GM12865 (cell line): ENCODE data around the gene ESYT2.
A peak's percentile ranks its signal among the peaks of the same experiment; 100 is the strongest.
"Not testable (repeated sequence)": the region's sequence is repeated elsewhere in the genome, so short reads cannot be mapped to it uniquely, and the experiment has no call there.

Experiments
- DNase-seq: peaks from one replicate; pipeline ENCODE4 v3.0.0; 2010; ENCODE audit warnings: low read depth
- H3K4me3 ChIP-seq: 2 replicates; pipeline ENCODE4 v1.5.1; 2011; ENCODE audit warnings: mild to moderate bottlenecking, low read depth, low read length, control low read depth
- TF ChIP-seq, protein P1 (sequence below): IDR thresholded peaks from 2 replicates; pipeline ENCODE4 v1.5.1; 2011; ENCODE audit warnings: low read length, control low read depth, low read depth, inconsistent platforms; ENCODE audit not compliant: insufficient read depth; ENCODE audit errors: missing control alignments

The ESYT2 gene

DNA sequence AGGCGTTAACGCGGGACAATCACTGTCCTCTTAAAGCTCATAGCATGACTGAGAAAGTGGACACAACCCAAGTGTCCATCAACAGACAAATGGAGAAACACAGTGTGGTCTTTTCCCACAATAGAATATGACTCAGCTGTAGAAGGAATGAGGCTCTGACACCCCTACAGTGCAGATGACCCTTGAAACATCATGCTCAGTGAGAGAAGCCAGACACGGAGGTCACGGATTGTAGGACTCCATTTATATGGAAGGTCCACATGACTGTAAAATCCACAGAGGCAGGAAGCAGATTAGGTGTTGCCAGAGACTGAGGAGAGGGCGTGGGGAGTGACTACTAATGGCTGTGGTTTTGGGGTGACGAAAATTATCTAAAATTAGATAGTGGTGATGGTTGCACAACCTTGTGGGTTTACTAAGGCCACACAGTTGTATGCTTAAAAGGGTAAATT, 118.6 kb downstream of the ESYT2 start:
- H3K4me3 ChIP-seq = no peak overlapping the region
- DNase-seq = peak; percentile 37
- TF ChIP-seq, protein P1, sequence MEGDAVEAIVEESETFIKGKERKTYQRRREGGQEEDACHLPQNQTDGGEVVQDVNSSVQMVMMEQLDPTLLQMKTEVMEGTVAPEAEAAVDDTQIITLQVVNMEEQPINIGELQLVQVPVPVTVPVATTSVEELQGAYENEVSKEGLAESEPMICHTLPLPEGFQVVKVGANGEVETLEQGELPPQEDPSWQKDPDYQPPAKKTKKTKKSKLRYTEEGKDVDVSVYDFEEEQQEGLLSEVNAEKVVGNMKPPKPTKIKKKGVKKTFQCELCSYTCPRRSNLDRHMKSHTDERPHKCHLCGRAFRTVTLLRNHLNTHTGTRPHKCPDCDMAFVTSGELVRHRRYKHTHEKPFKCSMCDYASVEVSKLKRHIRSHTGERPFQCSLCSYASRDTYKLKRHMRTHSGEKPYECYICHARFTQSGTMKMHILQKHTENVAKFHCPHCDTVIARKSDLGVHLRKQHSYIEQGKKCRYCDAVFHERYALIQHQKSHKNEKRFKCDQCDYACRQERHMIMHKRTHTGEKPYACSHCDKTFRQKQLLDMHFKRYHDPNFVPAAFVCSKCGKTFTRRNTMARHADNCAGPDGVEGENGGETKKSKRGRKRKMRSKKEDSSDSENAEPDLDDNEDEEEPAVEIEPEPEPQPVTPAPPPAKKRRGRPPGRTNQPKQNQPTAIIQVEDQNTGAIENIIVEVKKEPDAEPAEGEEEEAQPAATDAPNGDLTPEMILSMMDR = no peak

DNA sequence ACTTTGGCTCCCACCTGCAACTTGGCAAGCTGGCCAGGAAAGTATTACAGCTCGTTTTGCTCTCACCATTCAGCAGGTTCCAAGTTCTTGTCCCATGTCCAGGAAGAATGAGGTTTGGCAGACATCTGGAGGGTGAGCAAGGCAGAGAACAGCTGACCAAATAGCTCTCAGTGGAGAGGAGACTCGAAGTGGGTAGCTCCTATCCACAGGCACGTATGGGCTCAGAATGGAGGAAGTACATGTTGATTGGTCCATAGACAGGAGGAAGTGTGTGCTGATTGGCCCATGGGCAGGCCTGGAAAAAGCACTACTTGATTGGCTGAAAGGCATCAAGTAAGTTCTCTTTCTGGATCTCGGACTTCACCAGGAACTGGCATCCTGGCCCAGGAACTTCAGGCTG, 121.7 kb downstream of the ESYT2 start:
- no peak for DNase-seq
- H3K4me3 ChIP-seq = no peak overlapping the region
- TF ChIP-seq, protein P1 = no peak

DNA sequence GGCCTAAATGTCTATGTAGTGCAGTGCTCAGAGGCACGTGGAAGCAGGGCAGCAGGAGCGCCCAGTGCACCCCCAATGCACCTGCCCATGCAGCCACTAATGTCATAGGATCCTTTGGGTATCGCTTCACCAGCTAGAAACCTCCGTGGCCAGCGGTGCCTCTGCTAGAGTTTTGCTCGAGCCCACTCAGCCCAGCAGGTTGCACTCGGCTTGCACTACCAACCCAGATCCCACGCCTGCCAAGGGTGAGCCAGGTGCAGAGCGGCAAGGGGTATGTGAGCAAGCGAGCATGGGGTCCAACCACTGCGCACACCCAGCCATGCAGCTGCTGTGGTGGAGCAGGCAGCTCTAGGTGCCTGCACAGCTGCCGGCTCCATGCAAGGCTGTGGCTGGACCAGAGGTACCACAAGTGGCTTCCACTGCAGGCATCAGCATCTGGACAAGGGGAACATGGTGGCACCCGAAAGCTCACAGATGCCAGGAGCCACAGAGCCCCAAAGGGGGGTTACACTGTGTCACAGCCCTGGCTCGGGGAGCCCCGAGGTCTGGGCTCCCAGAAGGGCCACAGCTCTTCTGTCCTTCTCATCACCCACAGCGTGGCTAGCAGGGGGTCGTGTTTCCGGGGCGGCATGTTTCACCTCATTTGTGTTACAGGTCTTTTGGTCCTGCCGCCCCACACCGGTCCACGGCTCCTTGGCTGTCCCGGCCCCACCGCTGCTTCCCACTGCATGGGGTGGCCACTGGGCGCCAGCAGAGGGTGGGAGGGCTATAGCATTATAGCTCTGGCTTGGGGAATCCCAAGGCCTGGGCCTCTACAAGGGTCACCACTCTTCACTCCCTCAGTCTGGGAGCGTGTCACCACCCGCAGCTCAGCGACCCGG, 122.4 kb downstream of the ESYT2 start:
- DNase-seq = no peak
- no peak overlapping the region for H3K4me3 ChIP-seq
- TF ChIP-seq, protein P1 = no peak

DNA sequence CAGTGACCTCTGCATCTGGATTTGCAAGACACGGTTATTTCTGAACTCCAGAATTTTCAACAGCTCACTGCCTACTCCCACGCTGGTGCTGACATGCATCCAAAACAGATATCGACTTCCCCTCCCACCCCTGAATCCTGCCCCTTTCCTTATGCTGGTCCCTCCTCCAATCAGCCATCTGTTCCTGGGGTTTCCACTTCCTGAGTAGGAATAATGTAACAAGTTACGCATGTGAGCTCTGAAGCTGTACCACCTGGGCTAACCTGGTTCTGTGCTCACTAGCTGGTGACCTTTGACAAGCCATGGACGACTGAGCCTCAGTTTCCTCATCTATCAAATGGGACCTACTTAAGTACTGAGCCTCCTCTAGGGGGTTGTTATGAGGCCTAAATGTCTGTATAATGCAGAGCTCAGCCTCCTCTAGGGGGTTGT, 123.0 kb downstream of the ESYT2 start:
- DNase-seq = no peak
- TF ChIP-seq, protein P1 = no peak
- H3K4me3 ChIP-seq = no peak overlapping the region

DNA sequence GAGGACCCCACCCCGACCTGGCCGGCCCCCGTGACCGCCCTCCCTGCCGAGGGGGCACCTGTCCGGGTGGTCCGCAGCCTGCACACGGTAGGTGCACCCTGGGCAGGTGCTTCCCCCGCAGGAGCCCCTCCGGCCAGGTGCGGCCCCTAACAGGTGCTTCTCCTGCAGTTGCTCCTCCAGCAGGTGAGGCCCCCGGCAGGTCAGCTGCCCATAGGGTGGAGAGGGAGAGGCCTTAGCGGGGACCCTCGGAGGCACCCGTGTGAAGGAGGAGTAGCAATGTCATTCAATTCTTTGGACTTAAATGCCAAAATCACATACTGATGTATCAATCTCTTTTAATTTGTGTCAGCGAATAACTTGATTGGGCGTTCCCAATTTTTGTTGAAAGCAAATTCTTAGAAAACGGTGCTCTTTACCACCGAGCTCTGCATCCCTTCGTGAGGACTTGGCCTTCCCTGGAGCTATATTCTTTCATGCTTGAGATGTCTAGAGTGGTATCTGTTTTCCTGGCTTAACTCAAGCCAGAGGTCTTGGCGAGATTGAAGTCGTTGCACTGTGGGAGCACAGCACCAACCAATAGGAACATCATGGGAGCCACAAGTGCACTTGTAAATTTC, 124.0 kb downstream of the ESYT2 start:
- no peak for DNase-seq
- TF ChIP-seq, protein P1 = no peak
- peak overlapping the region; percentile 81 for H3K4me3 ChIP-seq

DNA sequence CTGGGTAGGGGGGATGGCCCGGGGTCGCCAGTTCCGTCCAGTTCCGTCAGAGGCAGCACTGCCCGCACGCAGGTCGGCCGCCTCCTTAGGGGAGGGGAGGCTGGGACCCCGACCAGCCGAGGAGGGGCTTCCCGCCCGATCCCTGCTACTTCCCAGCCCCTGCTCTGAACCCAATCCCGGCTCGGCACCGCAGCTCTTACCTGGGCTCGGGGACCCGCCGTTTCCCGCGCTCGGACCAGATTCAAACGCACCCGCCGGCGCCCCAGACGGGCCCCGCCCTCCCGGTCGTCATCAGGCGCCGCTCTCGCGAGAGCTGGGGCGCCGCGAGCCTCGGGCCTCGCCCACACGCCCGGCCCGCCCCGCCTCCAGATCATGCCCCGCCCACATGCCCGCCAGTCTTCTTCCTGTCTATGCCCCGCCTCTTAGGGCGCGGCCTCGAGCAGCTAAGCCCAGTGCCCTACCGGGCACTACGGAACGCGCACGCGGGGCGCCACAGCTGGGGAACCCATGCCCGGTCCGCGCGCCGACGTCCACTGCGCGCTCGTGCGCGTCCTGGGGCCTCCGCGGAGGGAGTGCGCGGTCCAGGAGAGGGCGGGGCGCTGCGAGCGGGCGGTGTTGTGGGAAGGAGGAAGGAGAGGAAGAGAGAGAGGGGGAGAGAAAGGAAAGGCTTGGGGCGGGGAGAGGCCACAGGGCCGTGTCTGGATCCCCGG, 124.6 kb downstream of the ESYT2 start, which contains the start of gene NCAPG2:
TSS of gene NCAPG2 (minus strand) at position 281 of the 710 bp plus-strand sequence. CDS start 2,905 bp downstream, outside the sequence.
- TF ChIP-seq, protein P1 = no peak

DNA sequence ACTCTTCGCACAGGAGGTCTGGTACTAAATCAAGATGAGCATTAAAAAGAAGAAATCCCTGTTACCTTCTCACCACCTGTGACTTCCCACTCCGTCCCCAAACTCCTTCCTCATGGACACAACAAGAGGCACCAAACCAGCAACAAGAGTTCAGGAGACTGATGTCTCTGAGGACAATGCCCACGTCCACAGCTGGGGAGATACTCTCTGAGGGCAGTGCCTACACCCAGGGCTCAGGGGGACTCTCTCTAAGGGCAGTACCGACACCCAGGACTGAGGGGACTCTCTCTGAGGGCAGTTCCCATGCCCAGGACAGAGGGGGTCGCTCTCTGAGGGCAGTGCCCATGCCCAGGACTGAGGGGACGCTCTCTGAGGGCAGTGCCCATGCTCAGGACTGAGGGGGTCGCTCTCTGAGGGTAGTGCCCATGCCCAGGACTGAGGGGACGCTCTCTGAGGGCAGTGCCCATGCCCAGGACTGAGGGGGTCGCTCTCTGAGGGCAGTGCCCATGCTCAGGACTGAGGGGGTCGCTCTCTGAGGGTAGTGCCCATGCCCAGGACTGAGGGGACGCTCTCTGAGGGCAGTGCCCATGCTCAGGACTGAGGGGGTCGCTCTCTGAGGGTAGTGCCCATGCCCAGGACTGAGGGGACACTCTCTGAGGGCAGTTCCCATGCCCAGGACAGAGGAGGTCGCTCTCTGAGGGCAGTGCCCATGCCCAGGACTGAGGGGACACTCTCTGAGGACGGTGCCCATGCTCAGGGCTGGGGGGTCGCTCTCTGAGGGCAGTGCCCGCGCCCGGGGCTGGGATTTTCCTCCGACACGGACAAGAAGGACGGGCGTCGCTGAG, 125.4 kb downstream of the ESYT2 start:
- not testable (repeated sequence) for DNase-seq
- peak overlapping the region; percentile 98 for H3K4me3 ChIP-seq

More for the DNA sequence above, 124.6 kb downstream of the ESYT2 start, which contains the start of gene NCAPG2:
- H3K4me3 ChIP-seq = peak within 1 kb of the TSS; percentile 98
- DNase-seq = peak; percentile 99
